SK-N-SH (cell line): Measurements from ENCODE around the gene BCL2L13. TPM values are rescaled to one million over a fixed set of nuclear protein-coding genes. Genes with fewer than 3 reads are reported as not detected.
A peak's percentile ranks its signal among the peaks of the same experiment; 100 is the strongest.

Experiments used
- CTCF ChIA-PET: fragments of 300-600, 350-600 bp; formaldehyde crosslinking; extraction: SDS; loops from one replicate; lab custom pipeline; 2021; lab: Yijun Ruan, JAX
- POLR2A ChIA-PET: fragments of 350-600 bp; sonication (Branson Sonifier 250); formaldehyde crosslinking; extraction: SDS; loops from one replicate; lab custom pipeline; 2020; ENCODE audit warnings: antibody characterized with exemption, inconsistent platforms; lab: Yijun Ruan, JAX
- DNase-seq: peaks from one replicate; pipeline ENCODE4 v3.0.0; 2012
- H2AFZ ChIP-seq: fragments of 200-600 bp; sonication (generic); 2 replicates; pipeline ENCODE4 v1.8.1; 2016; ENCODE audit warnings: antibody characterized with exemption, mild to moderate bottlenecking, low read depth
- H3F3A ChIP-seq: fragments of 200-600 bp; sonication (generic); replicated peaks from 2 replicates; pipeline ENCODE3; 2016; ENCODE audit warnings: antibody characterized with exemption, mild to moderate bottlenecking; ENCODE audit not compliant: insufficient read depth
- H3K27ac ChIP-seq, 2 experiments: fragments of 200-500 bp in 1 of 2; fragments of 200-600 bp in 1 of 2; sonication (Bioruptor generic) in 1 of 2; sonication (generic), shearing (Covaris generic) in 1 of 2; 2 replicates each; pipeline versions ENCODE4 v1.5.1 to v1.6.1; 2014 to 2016; ENCODE audit warnings: low read depth in 2 of 2, inconsistent platforms in 1 of 2, low read length in 1 of 2, mild to moderate bottlenecking in 1 of 2, mixed read lengths in 1 of 2
- H3K27me3 ChIP-seq: fragments of 200-600 bp; sonication (generic), shearing (Covaris generic); 2 replicates; pipeline ENCODE4 v1.6.1; 2016; ENCODE audit warnings: mixed run types; ENCODE audit not compliant: insufficient read depth
- H3K36me3 ChIP-seq, 2 experiments: fragments of 200-500 bp in 1 of 2; fragments of 200-600 bp in 1 of 2; sonication (Bioruptor generic) in 1 of 2; sonication (generic) in 1 of 2; replicated peaks in 1 of 2; 2 replicates each; pipeline versions ENCODE3 to v1.5.1; 2014 to 2016; ENCODE audit warnings: low read length in 1 of 2, mild to moderate bottlenecking in 1 of 2; ENCODE audit not compliant: insufficient read depth in 2 of 2, control insufficient read depth in 1 of 2
- H3K4me1 ChIP-seq, 2 experiments: fragments of 200-500 bp in 1 of 2; fragments of 200-600 bp in 1 of 2; sonication (Bioruptor generic) in 1 of 2; sonication (generic), shearing (Covaris generic) in 1 of 2; 2 replicates each; pipeline versions ENCODE4 v1.5.1 to v1.6.1; 2014 to 2016; ENCODE audit warnings: low read depth in 1 of 2, low read length in 1 of 2, mixed run types in 1 of 2; ENCODE audit not compliant: insufficient read depth in 2 of 2, control insufficient read depth in 1 of 2
- H3K4me2 ChIP-seq: fragments of 200-600 bp; sonication (generic), shearing (Covaris generic); 2 replicates; pipeline ENCODE4 v1.6.1; 2017; ENCODE audit warnings: mixed run types
- H3K4me3 ChIP-seq, 2 experiments: fragments of 200-500 bp in 1 of 2; fragments of 200-600 bp in 1 of 2; sonication (Bioruptor generic) in 1 of 2; sonication (generic), shearing (Covaris generic) in 1 of 2; 2 replicates each; pipeline versions ENCODE4 v1.5.1 to v1.8.1; 2014 to 2016; ENCODE audit warnings: low read depth in 2 of 2, inconsistent platforms in 1 of 2, low read length in 1 of 2, mild to moderate bottlenecking in 1 of 2, mixed read lengths in 1 of 2, moderate library complexity in 1 of 2
- H3K79me2 ChIP-seq: fragments of 200-600 bp; sonication (generic); 2 replicates; pipeline ENCODE4 v1.8.1; 2017; ENCODE audit warnings: mild to moderate bottlenecking; ENCODE audit not compliant: insufficient read depth
- H3K9ac ChIP-seq: fragments of 200-600 bp; sonication (generic); 2 replicates; pipeline ENCODE4 v1.6.1; 2017; ENCODE audit warnings: mixed run types
- H3K9me2 ChIP-seq: fragments of 200-600 bp; sonication (generic); 2 replicates; pipeline ENCODE4 v1.6.1; 2017; ENCODE audit warnings: mixed run types
- H3K9me3 ChIP-seq: fragments of 200-600 bp; sonication (generic); 2 replicates; pipeline ENCODE4 v1.6.1; 2017; ENCODE audit warnings: mixed run types, mild to moderate bottlenecking, moderate library complexity
- H4K20me1 ChIP-seq: fragments of 200-600 bp; sonication (generic); 2 replicates; pipeline ENCODE4 v1.6.1; 2017; ENCODE audit warnings: mild to moderate bottlenecking, mixed run types; ENCODE audit not compliant: insufficient read depth
- CTCF ChIP-seq: fragments of 200-600 bp; sonication (generic); IDR thresholded peaks from 2 replicates; pipeline ENCODE4 v1.6.1; 2017; ENCODE audit warnings: antibody characterized with exemption, mild to moderate bottlenecking, moderate library complexity
- EP300 ChIP-seq, 2 experiments: IDR thresholded peaks; 2 replicates each; pipeline versions ENCODE4 v1.4.0 to v1.6.1; 2012; ENCODE audit warnings: borderline replicate concordance in 1 of 2, low read depth in 1 of 2, low read length in 1 of 2
- EZH2phosphoT487 ChIP-seq: fragments of 200-600 bp; sonication (generic); IDR thresholded peaks from 2 replicates; pipeline ENCODE4 v1.6.1; 2017; ENCODE audit warnings: low read depth, mixed run types, mild to moderate bottlenecking, antibody characterized with exemption, moderate library complexity, borderline replicate concordance
- FOSL2 ChIP-seq: IDR thresholded peaks from 2 replicates; pipeline ENCODE4 v1.4.0; 2012; ENCODE audit warnings: low read depth, mild to moderate bottlenecking, moderate library complexity, borderline replicate concordance
- FOXJ3 ChIP-seq: sonication (generic); formaldehyde crosslinking; IDR thresholded peaks from 2 replicates; pipeline ENCODE4 v1.5.1; 2020; ENCODE audit warnings: mild to moderate bottlenecking, missing genetic modification reagents
- GABPA ChIP-seq: IDR thresholded peaks from 2 replicates; pipeline ENCODE4 v1.4.0; 2012; ENCODE audit warnings: low read depth, mild to moderate bottlenecking
- GATA2 ChIP-seq: sonication (generic); formaldehyde crosslinking; IDR thresholded peaks from 2 replicates; pipeline ENCODE4 v1.5.0; 2020; ENCODE audit warnings: mild to moderate bottlenecking, missing genetic modification reagents
- MAX ChIP-seq: IDR thresholded peaks from 2 replicates; pipeline ENCODE4 v1.4.0; 2012; ENCODE audit warnings: low read depth
- MXI1 ChIP-seq: IDR thresholded peaks from 2 replicates; pipeline ENCODE4 v1.6.1; 2012; ENCODE audit warnings: mild to moderate bottlenecking, low read depth, low read length, improper control_type of control experiment
- NRF1 ChIP-seq: IDR thresholded peaks from 2 replicates; pipeline ENCODE4 v1.6.1; 2012; ENCODE audit warnings: low read depth, mild to moderate bottlenecking, low read length
- PBX3 ChIP-seq: IDR thresholded peaks from 2 replicates; pipeline ENCODE4; 2012
- RAD21 ChIP-seq: IDR thresholded peaks from 2 replicates; pipeline ENCODE4 v1.6.1; 2012; ENCODE audit warnings: mild to moderate bottlenecking, low read length
- RXRA ChIP-seq: IDR thresholded peaks from 2 replicates; pipeline ENCODE4 v1.4.0; 2012; ENCODE audit warnings: low read depth, mild to moderate bottlenecking, borderline replicate concordance
- SMC3 ChIP-seq: IDR thresholded peaks from 2 replicates; pipeline ENCODE4 v1.6.1; 2012; ENCODE audit warnings: low read depth, low read length, improper control_type of control experiment
- TAF1 ChIP-seq: IDR thresholded peaks from 2 replicates; pipeline ENCODE4 v1.6.1; 2012; ENCODE audit warnings: low read depth, mild to moderate bottlenecking, low read length, moderate library complexity, borderline replicate concordance
- USF1 ChIP-seq: IDR thresholded peaks from 2 replicates; pipeline ENCODE4 v1.4.0; 2012; ENCODE audit warnings: low read depth, borderline replicate concordance
- USF2 ChIP-seq: fragments of 150-350 bp; IDR thresholded peaks from 2 replicates; pipeline ENCODE4 v1.6.1; 2017; ENCODE audit warnings: antibody characterized with exemption, low read length, low read depth, borderline replicate concordance
- ZBTB33 ChIP-seq: IDR thresholded peaks from 2 replicates; pipeline ENCODE4 v1.4.0; 2012; ENCODE audit warnings: low read depth, borderline replicate concordance
- WGBS: methylation state at CpG from one replicate; pipeline ENCODE4 v1.1.6; 2017; ENCODE audit warnings: low lambda C conversion rate; 5-methylcytosine and 5-hydroxymethylcytosine counted together
- polyA plus RNA-seq, 3 experiments: library from polyadenylated mRNA; depleted of rRNA; stranded (reverse); fragments of >200 nt; gene quantifications; 2 replicates each; pipeline ENCODE4 v1.2.3, GENCODE V29; 2012

The BCL2L13 gene
- polyA plus RNA-seq, 1 of the 3 experiments (the other 2 are of a cell fraction) = 37.1 TPM

- no peaks in the 10 kb centered on the region for H4K20me1 ChIP-seq
- peaks cover 42% of the 10 kb centered on the region for H3F3A ChIP-seq
- peak overlapping the region in 1 of 2 experiments; percentile 6; a peak in 1 of 4 replicates for H3K27ac ChIP-seq
- TF ChIP-seq MXI1 (no peak), SMC3 (no peak), MAX (no peak), USF1 (no peak), RAD21 (no peak), FOXJ3 (no peak), EZH2phosphoT487 (no peak), RXRA (no peak)
- no peaks in the 10 kb centered on the region for H3K9me3 ChIP-seq
- H3K79me2 ChIP-seq = peaks cover 20% of the 10 kb centered on the region
- no peak overlapping the region for H3K9ac ChIP-seq
- CTCF ChIA-PET = interaction anchor here (1.3 kb wide), 1 partner anchor 15 kb away, joined by 3 read pairs; no protein-coding TSS in a partner anchor
- H3K27me3 ChIP-seq = no peaks in the 10 kb centered on the region
- 100% methylated on average over 2 of the region's 2 CpGs for WGBS
- H3K4me1 ChIP-seq = peaks cover 3 to 18% of the 10 kb centered on the region in 2 experiments; a peak in 3 of 4 replicates
- no peak overlapping the region for H2AFZ ChIP-seq
- peaks cover 7 to 18% of the 10 kb centered on the region in 2 experiments for H3K36me3 ChIP-seq
- POLR2A ChIA-PET = no interaction called here
- no peak overlapping the region for H3K4me3 ChIP-seq
- H3K4me2 ChIP-seq = no peak overlapping the region
- no peak for DNase-seq
- no peaks in the 10 kb centered on the region for H3K9me2 ChIP-seq
Measured at GRCh38 chr22:17703811-17704210, 65.3 kb downstream of the BCL2L13 start.

GRCh38 chr22:17705546-17705945 lies 67.0 kb downstream of the BCL2L13 start:
- no peak for DNase-seq
- 93% methylated on average over 7 of the region's 7 CpGs for WGBS

More at GRCh38 chr22:17705546-17705945, 67.0 kb downstream of the BCL2L13 start:
- Histone ChIP-seq H3K27me3 (no peaks in the 10 kb centered on the region), H3K9me2 (no peaks in the 10 kb centered on the region), H3F3A (peaks cover 33% of the 10 kb centered on the region), H3K36me3 (peaks cover 4 to 18% of the 10 kb centered on the region in 2 experiments), H2AFZ (no peak overlapping the region), H3K4me2 (peak overlapping the region; percentile 77), H3K79me2 (peaks cover 35% of the 10 kb centered on the region), H3K9me3 (no peaks in the 10 kb centered on the region), H3K4me3 (no peak overlapping the region), H3K9ac (no peak overlapping the region), H3K4me1 (peaks cover 3 to 11% of the 10 kb centered on the region in 2 experiments; a peak in 3 of 4 replicates), H3K27ac (peak overlapping the region in 1 of 2 experiments; percentile 95; a peak in 2 of 4 replicates), H4K20me1 (no peaks in the 10 kb centered on the region)
- no peak for TF ChIP-seq ZBTB33
- no peak for TF ChIP-seq SMC3
- no peak for TF ChIP-seq GABPA
- no peak for TF ChIP-seq EZH2phosphoT487
- TF ChIP-seq EP300 (IDR thresholded peaks at IDR 0.05; ENCODE audit: borderline replicate concordance in 1 of 2, low read depth in 1 of 2, low read length in 1 of 2) = no peak
- no peak for TF ChIP-seq CTCF
- TF ChIP-seq MAX = no peak
- TF ChIP-seq PBX3 = no peak
- no peak for TF ChIP-seq NRF1
- no peak for TF ChIP-seq GATA2
- TF ChIP-seq TAF1 = no peak
- TF ChIP-seq FOXJ3 = no peak
- no peak for TF ChIP-seq USF2
- no peak for TF ChIP-seq RXRA
- no peak for TF ChIP-seq RAD21
- TF ChIP-seq FOSL2 = no peak
- CTCF ChIA-PET = no interaction called here
- POLR2A ChIA-PET = no interaction called here
